H1 (cell line): Measurements from ENCODE around the gene MACF1. TPM values are rescaled to one million over a fixed set of nuclear protein-coding genes. Genes with fewer than 3 reads are reported as not detected.

ENCODE experiments used
- CTCF ChIA-PET: fragments of 300-600 bp; sonication (Branson Sonifier 250); formaldehyde crosslinking; loops from one replicate; lab custom pipeline; 2021; ENCODE audit not compliant: partially characterized antibody; lab: Charles Lee
- POLR2A ChIA-PET: fragments of 300-600 bp; sonication (Branson Sonifier 250); formaldehyde crosslinking; loops from one replicate; lab custom pipeline; 2021; ENCODE audit warnings: inconsistent platforms; ENCODE audit not compliant: partially characterized antibody; lab: Charles Lee
- DNase-seq, 2 experiments: peaks; one replicate each; pipeline versions ENCODE4 v3.0.0 to v3.0.0-alpha.2; 2010 to 2022; ENCODE audit warnings: low spot score in 2 of 2, low read depth in 1 of 2, mixed read lengths in 1 of 2
- FAIRE-seq: peaks from 2 replicates; lab custom pipeline; 2011; peaks lifted over from hg19 to GRCh38; lab: Jason Lieb, UNC
- H2AFZ ChIP-seq: 2 replicates; pipeline ENCODE4 v1.8.1; 2012; ENCODE audit warnings: low read length, inconsistent platforms
- H2AK5ac ChIP-seq: 2 replicates; pipeline ENCODE4 v1.6.1; 2013; ENCODE audit warnings: low read depth, low read length
- H2BK120ac ChIP-seq: replicated peaks from 2 replicates; pipeline ENCODE3; 2013; ENCODE audit warnings: low read depth, low read length, inconsistent platforms
- H2BK12ac ChIP-seq: 2 replicates; pipeline ENCODE4 v1.6.1; 2013; ENCODE audit warnings: low read depth, low read length
- H2BK15ac ChIP-seq: 2 replicates; pipeline ENCODE4 v1.6.1; 2013; ENCODE audit warnings: low read length
- H2BK20ac ChIP-seq: 2 replicates; pipeline ENCODE4 v1.6.1; 2013; ENCODE audit warnings: low read length
- H2BK5ac ChIP-seq: 2 replicates; pipeline ENCODE4 v1.6.1; 2013; ENCODE audit warnings: low read depth, low read length
- H3K14ac ChIP-seq: 2 replicates; pipeline ENCODE4 v1.6.1; 2013; ENCODE audit warnings: inconsistent platforms; ENCODE audit not compliant: insufficient read length
- H3K18ac ChIP-seq: 2 replicates; pipeline ENCODE4 v1.6.1; 2013; ENCODE audit warnings: low read length; ENCODE audit errors: extremely low read depth
- H3K23ac ChIP-seq: 2 replicates; pipeline ENCODE4 v1.6.1; 2013; ENCODE audit warnings: inconsistent platforms; ENCODE audit not compliant: insufficient read length
- H3K23me2 ChIP-seq: 2 replicates; pipeline ENCODE4 v1.6.1; 2013; ENCODE audit warnings: low read depth, low read length
- H3K27ac ChIP-seq: 2 replicates; pipeline ENCODE4 v1.6.1; 2011; ENCODE audit warnings: low read depth, low read length, inconsistent platforms
- H3K27me3 ChIP-seq, 4 experiments: replicated peaks in 1 of 4; 1 replicate in 1 of 4; 2 replicates in 3 of 4; pipeline versions ENCODE4 v1.6.1 to v1.8.1; 2011 to 2013; ENCODE audit warnings: low read length in 3 of 4, mild to moderate bottlenecking in 3 of 4, inconsistent platforms in 2 of 4, mixed read lengths in 2 of 4, moderate library complexity in 1 of 4; ENCODE audit not compliant: control insufficient read depth in 3 of 4, insufficient read depth in 3 of 4; ENCODE audit errors: extremely low read depth in 1 of 4
- H3K36me3 ChIP-seq, 4 experiments: 2 replicates each; pipeline versions ENCODE4 v1.6.1 to v1.8.1; 2011 to 2013; ENCODE audit warnings: mild to moderate bottlenecking in 4 of 4, low read length in 3 of 4, moderate library complexity in 2 of 4, control low read depth in 1 of 4, inconsistent platforms in 1 of 4; ENCODE audit not compliant: insufficient read depth in 4 of 4, control insufficient read depth in 2 of 4
- H3K4ac ChIP-seq: replicated peaks from 2 replicates; pipeline ENCODE3; 2013; ENCODE audit warnings: low read length, low read depth, mixed read lengths, inconsistent platforms; ENCODE audit not compliant: insufficient read length
- H3K4me1 ChIP-seq, 4 experiments: replicated peaks in 1 of 4; 1 replicate in 1 of 4; 2 replicates in 3 of 4; pipeline versions ENCODE4 v1.6.1 to v1.8.1; 2011 to 2013; ENCODE audit warnings: low read length in 3 of 4, inconsistent platforms in 2 of 4, mixed read lengths in 1 of 4; ENCODE audit not compliant: insufficient read depth in 4 of 4, control insufficient read depth in 3 of 4
- H3K4me2 ChIP-seq, 2 experiments: 2 replicates each; pipeline versions ENCODE4 v1.6.1 to v1.8.1; 2011 to 2013; ENCODE audit warnings: low read depth in 2 of 2, low read length in 2 of 2, control low read depth in 1 of 2, inconsistent platforms in 1 of 2, mild to moderate bottlenecking in 1 of 2; ENCODE audit not compliant: insufficient read depth in 1 of 2
- H3K4me3 ChIP-seq, 4 experiments: fragments of 200-600, 300-600 bp in 1 of 4; sonication (generic), shearing (Covaris generic), sonication (Bioruptor Twin) in 1 of 4; 2 replicates each; pipeline versions ENCODE4 v1.5.1 to v1.8.1; 2011 to 2016; ENCODE audit warnings: low read length in 4 of 4, low read depth in 3 of 4, control low read depth in 2 of 4, inconsistent platforms in 2 of 4, mild to moderate bottlenecking in 2 of 4, mixed read lengths in 1 of 4, moderate library complexity in 1 of 4; ENCODE audit not compliant: insufficient read depth in 2 of 4; ENCODE audit errors: extremely low read depth in 1 of 4
- H3K56ac ChIP-seq: replicated peaks from 2 replicates; pipeline ENCODE3; 2013; ENCODE audit warnings: low read depth, mild to moderate bottlenecking, mixed read lengths, low read length, inconsistent platforms; ENCODE audit not compliant: insufficient read length
- H3K79me1 ChIP-seq: 2 replicates; pipeline ENCODE4 v1.6.1; 2013; ENCODE audit warnings: low read depth, low read length, control low read depth
- H3K79me2 ChIP-seq, 2 experiments: 2 replicates each; pipeline versions ENCODE4 v1.6.1 to v1.8.1; 2012 to 2013; ENCODE audit warnings: low read length in 2 of 2, mild to moderate bottlenecking in 2 of 2, inconsistent platforms in 1 of 2; ENCODE audit not compliant: insufficient read depth in 2 of 2, control insufficient read depth in 1 of 2
- H3K9ac ChIP-seq, 4 experiments: replicated peaks in 1 of 4; 1 replicate in 1 of 4; 2 replicates in 3 of 4; pipeline versions ENCODE4 v1.6.1 to v1.8.1; 2011 to 2013; ENCODE audit warnings: low read depth in 3 of 4, low read length in 3 of 4, control low read depth in 2 of 4, mild to moderate bottlenecking in 2 of 4, moderate library complexity in 2 of 4, inconsistent platforms in 1 of 4; ENCODE audit errors: extremely low read depth in 1 of 4
- H3K9me3 ChIP-seq, 2 experiments: 2 replicates each; pipeline versions ENCODE4 v1.6.1 to v1.8.1; 2012 to 2013; ENCODE audit warnings: mild to moderate bottlenecking in 2 of 2, moderate library complexity in 2 of 2, control low read depth in 1 of 2, inconsistent platforms in 1 of 2, low read depth in 1 of 2, low read length in 1 of 2, mixed read lengths in 1 of 2; ENCODE audit not compliant: insufficient read depth in 2 of 2
- H4K20me1 ChIP-seq, 2 experiments: replicated peaks in 1 of 2; 2 replicates each; pipeline versions ENCODE3 to v1.8.1; 2011 to 2013; ENCODE audit warnings: inconsistent platforms in 2 of 2, low read length in 2 of 2, mild to moderate bottlenecking in 1 of 2; ENCODE audit not compliant: insufficient read depth in 2 of 2, control insufficient read depth in 1 of 2
- H4K5ac ChIP-seq: 2 replicates; pipeline ENCODE4 v1.6.1; 2013; ENCODE audit warnings: low read length, low read depth, mixed read lengths, inconsistent platforms; ENCODE audit not compliant: insufficient read length
- H4K8ac ChIP-seq: 2 replicates; pipeline ENCODE4 v1.8.0; 2013; ENCODE audit warnings: mild to moderate bottlenecking, moderate library complexity, low read length, inconsistent platforms; ENCODE audit not compliant: insufficient read depth; ENCODE audit errors: extremely low read depth
- H4K91ac ChIP-seq: replicated peaks from 2 replicates; pipeline ENCODE3; 2013; ENCODE audit warnings: low read length, mixed read lengths, inconsistent platforms; ENCODE audit not compliant: insufficient read length
- BRCA1 ChIP-seq: IDR thresholded peaks from 2 replicates; pipeline ENCODE4 v1.6.1; 2012; ENCODE audit warnings: low read depth, low read length, improper control_type of control experiment
- CBX5 ChIP-seq: fragments of 300-800, 300-1000 bp; sonication (generic); IDR thresholded peaks from 2 replicates; pipeline ENCODE4 v1.7.1; 2016; ENCODE audit warnings: antibody characterized with exemption, low read length, low read depth
- CTBP2 ChIP-seq: IDR thresholded peaks from 2 replicates; pipeline ENCODE4 v1.7.0; 2011; ENCODE audit warnings: borderline replicate concordance, mild to moderate bottlenecking, moderate library complexity, mixed read lengths, low read length; ENCODE audit not compliant: insufficient read depth, insufficient read length
- FOSL1 ChIP-seq: IDR thresholded peaks from 2 replicates; pipeline ENCODE4 v1.6.1; 2011; ENCODE audit warnings: mild to moderate bottlenecking, low read depth, low read length, moderate library complexity; ENCODE audit not compliant: insufficient read depth
- GABPA ChIP-seq: IDR thresholded peaks from 2 replicates; pipeline ENCODE4 v1.6.1; 2011; ENCODE audit warnings: mild to moderate bottlenecking, low read length, moderate library complexity, borderline replicate concordance; ENCODE audit not compliant: insufficient read depth
- KDM5A ChIP-seq: fragments of 200-600 bp; IDR thresholded peaks from 2 replicates; pipeline ENCODE4 v1.7.1; 2012; ENCODE audit warnings: mild to moderate bottlenecking, low read length, inconsistent platforms, mixed read lengths
- MAFK ChIP-seq: IDR thresholded peaks from 2 replicates; pipeline ENCODE4 v1.6.1; 2012; ENCODE audit warnings: low read depth, mild to moderate bottlenecking, improper control_type of control experiment, low read length
- PHF8 ChIP-seq: fragments of 200-600 bp; sonication (generic); conservative IDR thresholded peaks from 2 replicates; pipeline ENCODE4 v1.7.1; 2012; ENCODE audit warnings: low read depth, mild to moderate bottlenecking, inconsistent platforms, low read length, moderate library complexity
- SIN3A ChIP-seq, 2 experiments: IDR thresholded peaks in 1 of 2; conservative IDR thresholded peaks in 1 of 2; 2 replicates each; pipeline ENCODE4 v1.6.1; 2011 to 2012; ENCODE audit warnings: low read length in 2 of 2, improper control_type of control experiment in 1 of 2, low read depth in 1 of 2, mild to moderate bottlenecking in 1 of 2
- SP4 ChIP-seq: IDR thresholded peaks from 2 replicates; pipeline ENCODE4 v1.6.1; 2012; ENCODE audit warnings: low read length, inconsistent platforms
- TEAD4 ChIP-seq: IDR thresholded peaks from 2 replicates; pipeline ENCODE4 v1.6.1; 2012; ENCODE audit warnings: low read depth, low read length, inconsistent platforms, mixed read lengths
- YY1 ChIP-seq: IDR thresholded peaks from 2 replicates; pipeline ENCODE4 v1.6.1; 2011; ENCODE audit warnings: low read depth, mild to moderate bottlenecking, low read length
- WGBS, 2 experiments: shearing (Covaris generic) in 1 of 2; methylation state at CpG; one replicate each; pipeline versions ENCODE4 v1.1.6 to v1.1.7; 2013 to 2015; ENCODE audit warnings: low lambda C conversion rate in 2 of 2, mixed read lengths in 2 of 2, inconsistent platforms in 1 of 2, low coverage in 1 of 2, missing lambda C conversion rate in 1 of 2; ENCODE audit not compliant: insufficient replicate concordance in 2 of 2, insufficient coverage in 1 of 2, insufficient read length in 1 of 2; ENCODE audit errors: extremely low coverage in 1 of 2, missing lambda C conversion rate in 1 of 2; 5-methylcytosine and 5-hydroxymethylcytosine counted together
- polyA plus RNA-seq, 7 experiments: library from polyadenylated mRNA; depleted of rRNA in 3 of 7; stranded (reverse) in 5 of 7; unstranded in 2 of 7; fragments of >200 nt in 5 of 7; fragments of 200-250 nt in 2 of 7; gene quantifications; 1 replicate in 5 of 7; 2 replicates in 1 of 7; 4 replicates in 1 of 7; pipeline versions ENCODE4 v1.2.1 to v1.2.3, GENCODE V29; 2011 to 2013; ENCODE audit warnings: missing spikeins in 2 of 7, mixed read lengths in 2 of 7
- total RNA-seq: library from RNA; stranded (reverse); fragmentation: NEBNext Ultra II Directional; extraction: Animal tissue kit (Norgen Biotek cat#: 25700); gene quantifications from 2 replicates; pipeline ENCODE4 v1.2.1, GENCODE V29; 2021

Gene MACF1
- total and polyA plus RNA-seq, 2 of the 8 experiments (the other 6 are each of a cell fraction or from before 2014, with no cell fraction given) = 59.8 to 285 TPM

- Histone ChIP-seq H3K4me2 (no peak overlapping the region), H2AFZ (no peak overlapping the region), H4K5ac (no peak overlapping the region), H2BK20ac (no peak overlapping the region), H3K23ac (no peak overlapping the region), H2BK15ac (no peak overlapping the region), H3K23me2 (no peaks in the 10 kb centered on the region), H2AK5ac (no peak overlapping the region), H2BK12ac (no peak overlapping the region), H3K27me3 (no peaks in the 10 kb centered on the region), H2BK5ac (no peak overlapping the region), H3K4ac (no peak overlapping the region), H3K36me3 (peaks cover 19 to 53% (median 36%) of the 10 kb centered on the region in 4 experiments), H4K20me1 (no peaks in the 10 kb centered on the region), H3K27ac (no peak overlapping the region), H3K4me1 (peaks cover 0 to 4% (median under 1%) of the 10 kb centered on the region in 4 experiments; a peak in 2 of 7 replicates), H4K8ac (no peak overlapping the region), H3K79me1 (no peaks in the 10 kb centered on the region; the same call in 1 of the 2 replicates), H3K9me3 (no peaks in the 10 kb centered on the region), H2BK120ac (no peak overlapping the region), H3K14ac (no peak overlapping the region), H4K91ac (no peak overlapping the region), H3K18ac (no peak overlapping the region), H3K4me3 (no peak overlapping the region), H3K79me2 (no peaks in the 10 kb centered on the region), H3K56ac (no peak overlapping the region), H3K9ac (no peak overlapping the region)
- FAIRE-seq (no peak), DNase-seq (no peak)
- TF ChIP-seq CBX5 (no peak), SP4 (no peak), GABPA (no peak), CTBP2 (no peak), KDM5A (no peak), FOSL1 (no peak), MAFK (no peak), YY1 (no peak), PHF8 (no peak), BRCA1 (no peak), SIN3A (conservative IDR thresholded peaks at IDR 0.05 in 1 of 2, IDR thresholded peaks at IDR 0.05 in 1 of 2; ENCODE audit: low read depth in 1 of 2, low read length in 2 of 2) (no peak), TEAD4 (no peak)
- 93% methylated on average over 3 of the region's 3 CpGs; no CpG with 5 or more reads in 1 of the 2 experiments for WGBS, 2 experiments
- ChIA-PET POLR2A (no interaction called here), CTCF (no interaction called here)
Observed at GRCh38 chr1:39342776-39343175, 138.3 kb downstream of the MACF1 start.
